H9 (cell line): ENCODE results near the gene ZFYVE28. TPM values are rescaled to one million over a fixed set of nuclear protein-coding genes. Genes with fewer than 3 reads are reported as not detected.

ENCODE experiments used
- DNase-seq: peaks from one replicate; pipeline ENCODE4 v3.0.0-alpha.2; 2017
- H2AFZ ChIP-seq: one replicate; pipeline ENCODE4 v1.6.1; 2013; ENCODE audit warnings: mild to moderate bottlenecking, low read length, control low read depth, moderate library complexity
- H2AK5ac ChIP-seq: 2 replicates; pipeline ENCODE4 v1.6.1; 2013; ENCODE audit warnings: low read length, control low read depth, mixed read lengths; ENCODE audit not compliant: insufficient read length
- H2BK120ac ChIP-seq: one replicate; pipeline ENCODE4 v1.6.1; 2013; ENCODE audit warnings: low read depth, mild to moderate bottlenecking, low read length, control low read depth, inconsistent platforms; ENCODE audit not compliant: poor library complexity, severe bottlenecking
- H2BK12ac ChIP-seq: 2 replicates; pipeline ENCODE4 v1.6.1; 2013; ENCODE audit warnings: low read length, control low read depth, mixed read lengths, low read depth; ENCODE audit not compliant: insufficient read length
- H2BK15ac ChIP-seq: 2 replicates; pipeline ENCODE4 v1.6.1; 2013; ENCODE audit warnings: low read depth, low read length, control low read depth
- H2BK20ac ChIP-seq: one replicate; pipeline ENCODE4 v1.6.1; 2013; ENCODE audit warnings: low read depth, mild to moderate bottlenecking, low read length, control low read depth, inconsistent platforms; ENCODE audit not compliant: poor library complexity, severe bottlenecking
- H2BK5ac ChIP-seq: 2 replicates; pipeline ENCODE4 v1.6.1; 2013; ENCODE audit warnings: low read length, control low read depth, mixed read lengths; ENCODE audit not compliant: insufficient read length
- H3K14ac ChIP-seq: 2 replicates; pipeline ENCODE4 v1.6.1; 2013; ENCODE audit warnings: low read length, control low read depth; ENCODE audit not compliant: insufficient read depth
- H3K18ac ChIP-seq: 2 replicates; pipeline ENCODE4 v1.6.1; 2013; ENCODE audit warnings: low read depth, mild to moderate bottlenecking, mixed read lengths, low read length, control low read depth; ENCODE audit not compliant: insufficient read length
- H3K23ac ChIP-seq: 2 replicates; pipeline ENCODE4 v1.6.1; 2013; ENCODE audit warnings: low read length, control low read depth, mixed read lengths, low read depth; ENCODE audit not compliant: insufficient read length
- H3K23me2 ChIP-seq: 2 replicates; pipeline ENCODE4 v1.6.1; 2013; ENCODE audit warnings: low read depth, mild to moderate bottlenecking, mixed read lengths, low read length, control low read depth; ENCODE audit not compliant: insufficient read length, poor library complexity, severe bottlenecking
- H3K27ac ChIP-seq: 2 replicates; pipeline ENCODE4 v1.5.1; 2013; ENCODE audit warnings: low read length, control low read depth, mixed read lengths, low read depth; ENCODE audit not compliant: insufficient read length
- H3K27me3 ChIP-seq: 2 replicates; pipeline ENCODE4 v1.6.1; 2013; ENCODE audit warnings: low read length, control low read depth, inconsistent platforms; ENCODE audit not compliant: insufficient read depth
- H3K4ac ChIP-seq: 2 replicates; pipeline ENCODE4 v1.6.1; 2013; ENCODE audit warnings: low read depth, mild to moderate bottlenecking, control low read depth, inconsistent platforms, low read length, moderate library complexity
- H3K4me1 ChIP-seq: 2 replicates; pipeline ENCODE4 v1.6.1; 2013; ENCODE audit warnings: low read length, control low read depth, inconsistent platforms; ENCODE audit not compliant: insufficient read depth
- H3K4me2 ChIP-seq: 2 replicates; pipeline ENCODE4 v1.6.1; 2013; ENCODE audit warnings: low read length, control low read depth, mixed read lengths; ENCODE audit not compliant: insufficient read length, insufficient read depth
- H3K56ac ChIP-seq: 2 replicates; pipeline ENCODE4 v1.6.1; 2013; ENCODE audit warnings: low read depth, mild to moderate bottlenecking, mixed read lengths, low read length, control low read depth; ENCODE audit not compliant: insufficient read length
- H3K79me1 ChIP-seq: 2 replicates; pipeline ENCODE4 v1.6.1; 2013; ENCODE audit warnings: low read depth, mild to moderate bottlenecking, moderate library complexity, low read length, control low read depth, inconsistent platforms; ENCODE audit not compliant: insufficient read depth, poor library complexity, severe bottlenecking
- H3K79me2 ChIP-seq: 2 replicates; pipeline ENCODE4 v1.6.1; 2013; ENCODE audit warnings: low read length, control low read depth, inconsistent platforms; ENCODE audit not compliant: insufficient read depth
- H3K9ac ChIP-seq: 2 replicates; pipeline ENCODE4 v1.6.1; 2013; ENCODE audit warnings: low read length, control low read depth, mixed read lengths; ENCODE audit not compliant: insufficient read length; ENCODE audit errors: extremely low read depth
- H3K9me3 ChIP-seq: one replicate; pipeline ENCODE4 v1.6.1; 2013; ENCODE audit warnings: low read depth, low read length, inconsistent platforms; ENCODE audit not compliant: control insufficient read depth
- H3T11ph ChIP-seq: one replicate; pipeline ENCODE4 v1.6.1; 2013; ENCODE audit warnings: mild to moderate bottlenecking, low read length, control low read depth, inconsistent platforms
- H4K20me1 ChIP-seq: one replicate; pipeline ENCODE4 v1.6.1; 2013; ENCODE audit not compliant: control insufficient read depth, insufficient read length, insufficient read depth
- H4K5ac ChIP-seq: 2 replicates; pipeline ENCODE4 v1.6.1; 2013; ENCODE audit warnings: low read depth, mild to moderate bottlenecking, mixed read lengths, low read length, control low read depth; ENCODE audit not compliant: insufficient read length
- H4K8ac ChIP-seq: replicated peaks from 2 replicates; pipeline ENCODE4 v1.6.1; 2013; ENCODE audit warnings: low read length, control low read depth, mixed read lengths, low read depth; ENCODE audit not compliant: insufficient read length
- H4K91ac ChIP-seq: 2 replicates; pipeline ENCODE4 v1.6.1; 2013; ENCODE audit warnings: low read depth, mild to moderate bottlenecking, moderate library complexity, mixed read lengths, low read length, control low read depth; ENCODE audit not compliant: insufficient read length
- H3K27ac Mint-ChIP-seq, 3 experiments: 2 replicates in 2 of 3; 3 replicates in 1 of 3; pipeline ENCODE4 v1.8.0; 2020 to 2021; ENCODE audit warnings: mixed read lengths in 3 of 3, mild to moderate bottlenecking in 1 of 3, moderate library complexity in 1 of 3
- H3K27me3 Mint-ChIP-seq: 2 replicates; pipeline ENCODE4 v1.8.0; 2021; ENCODE audit warnings: low read depth, mild to moderate bottlenecking, moderate library complexity, mixed read lengths
- H3K36me3 Mint-ChIP-seq, 3 experiments: 2 replicates in 2 of 3; 3 replicates in 1 of 3; pipeline ENCODE4 v1.8.0; 2020 to 2021; ENCODE audit warnings: low read depth in 3 of 3, mixed read lengths in 3 of 3; ENCODE audit not compliant: insufficient read depth in 1 of 3
- H3K4me1 Mint-ChIP-seq, 2 experiments: 2 replicates each; pipeline ENCODE4 v1.8.0; 2020; ENCODE audit warnings: mixed read lengths in 2 of 2
- H3K4me3 Mint-ChIP-seq, 2 experiments: 2 replicates in 1 of 2; 3 replicates in 1 of 2; pipeline ENCODE4 v1.8.0; 2020 to 2021; ENCODE audit warnings: mild to moderate bottlenecking in 2 of 2, mixed read lengths in 2 of 2, moderate library complexity in 1 of 2
- H3K9me3 Mint-ChIP-seq, 2 experiments: 2 replicates in 1 of 2; 3 replicates in 1 of 2; pipeline ENCODE4 v1.8.0; 2020; ENCODE audit warnings: mild to moderate bottlenecking in 2 of 2, mixed read lengths in 2 of 2, moderate library complexity in 1 of 2
- WGBS: extraction: QIAGEN DNeasy Blood & Tissue Kit; methylation state at CpG from one replicate; pipeline ENCODE4 v1.1.7; 2013; ENCODE audit warnings: missing lambda C conversion rate, low lambda C conversion rate, mixed read lengths; ENCODE audit not compliant: insufficient read length; ENCODE audit errors: extremely low coverage; 5-methylcytosine and 5-hydroxymethylcytosine counted together
- total RNA-seq: library from RNA; stranded (reverse); gene quantifications from 2 replicates; pipeline ENCODE4 v1.2.1, GENCODE V29; 2021
- TF ChIP-seq, protein P1 (sequence below): fragments of 200-600 bp; sonication (generic); conservative IDR thresholded peaks from 3 replicates; pipeline ENCODE4 v1.8.0; 2021; ENCODE audit warnings: antibody characterized with exemption, mild to moderate bottlenecking

The ZFYVE28 gene
- total RNA-seq, 1 experiment from 2014 or later = 0.98 TPM

DNA sequence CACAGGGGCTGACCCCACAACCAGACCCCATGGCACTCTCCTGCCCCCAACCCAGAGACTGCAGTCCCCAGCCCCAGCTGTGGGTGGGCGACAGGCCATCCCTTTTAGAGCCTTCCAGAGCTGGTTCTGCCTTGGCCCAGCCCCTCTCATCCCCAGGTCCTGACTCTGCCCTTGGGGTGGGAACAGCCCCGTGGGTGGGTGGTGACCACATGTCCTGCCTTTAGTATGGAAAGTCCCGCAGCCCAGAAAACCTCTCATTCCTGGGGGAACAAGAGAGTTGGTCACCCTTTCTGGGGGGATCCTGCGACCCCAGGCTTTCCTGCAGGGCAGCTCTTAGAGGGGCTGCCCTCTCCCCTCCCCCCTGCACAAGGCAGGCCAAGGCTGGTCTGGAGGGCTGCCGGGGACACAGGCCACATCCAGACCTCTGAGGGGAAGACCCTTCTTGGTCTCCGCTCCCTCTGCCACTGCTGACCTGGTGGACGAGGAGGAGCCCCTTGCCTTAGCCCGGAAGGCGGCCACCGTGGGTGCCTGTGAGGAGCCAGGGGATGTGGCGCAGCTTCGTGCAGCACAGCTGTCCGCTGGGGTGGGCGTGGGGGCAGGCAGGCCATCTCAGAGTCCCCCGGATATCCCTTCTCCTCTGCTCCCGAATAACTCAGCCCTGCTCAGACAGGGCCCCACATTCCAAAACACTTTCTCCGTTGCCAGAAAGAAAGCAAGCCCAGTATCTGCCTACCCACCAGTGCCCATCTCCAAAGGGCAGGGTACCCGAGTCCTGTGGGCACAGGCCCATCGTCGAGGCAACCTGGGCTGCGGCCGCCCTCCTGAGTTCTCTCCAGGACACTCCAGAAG is 149.9 kb downstream of the ZFYVE28 start:
- Histone ChIP-seq H3K23ac (no peak overlapping the region), H3K23me2 (no peaks in the 10 kb centered on the region), H4K91ac (no peak overlapping the region), H2BK5ac (no peak overlapping the region), H2BK20ac (no peak overlapping the region), H3K56ac (no peak overlapping the region), H3K9me3 (no peaks in the 10 kb centered on the region), H3K4ac (no peak overlapping the region), H3T11ph (no peak overlapping the region), H2BK15ac (no peak overlapping the region), H2BK12ac (no peak overlapping the region), H3K4me1 (peaks cover under 1% of the 10 kb centered on the region; the same call in 1 of the 2 replicates), H4K8ac (no peak overlapping the region), H2AFZ (no peak overlapping the region), H3K9ac (no peak overlapping the region), H3K79me2 (no peaks in the 10 kb centered on the region), H2AK5ac (no peak overlapping the region), H4K5ac (no peak overlapping the region), H3K27me3 (no peaks in the 10 kb centered on the region), H2BK120ac (no peak overlapping the region), H3K14ac (no peak overlapping the region; the same call in 1 of the 2 replicates), H3K18ac (no peak overlapping the region), H3K27ac (no peak overlapping the region), H4K20me1 (no peaks in the 10 kb centered on the region), H3K79me1 (no peaks in the 10 kb centered on the region), H3K4me2 (no peak overlapping the region)
- WGBS = no CpG with 5 or more reads among the region's 22 CpGs
- no peak for DNase-seq
- Mint-ChIP-seq H3K27ac (no peak overlapping the region; a peak in 3 of 7 replicates), H3K9me3 (no peaks in the 10 kb centered on the region), H3K4me3 (no peak overlapping the region), H3K27me3 (peaks cover 2% of the 10 kb centered on the region; the same call in 1 of the 2 replicates), H3K36me3 (no peaks in the 10 kb centered on the region), H3K4me1 (peaks cover 11 to 19% of the 10 kb centered on the region in 2 experiments)
- TF ChIP-seq, protein P1, sequence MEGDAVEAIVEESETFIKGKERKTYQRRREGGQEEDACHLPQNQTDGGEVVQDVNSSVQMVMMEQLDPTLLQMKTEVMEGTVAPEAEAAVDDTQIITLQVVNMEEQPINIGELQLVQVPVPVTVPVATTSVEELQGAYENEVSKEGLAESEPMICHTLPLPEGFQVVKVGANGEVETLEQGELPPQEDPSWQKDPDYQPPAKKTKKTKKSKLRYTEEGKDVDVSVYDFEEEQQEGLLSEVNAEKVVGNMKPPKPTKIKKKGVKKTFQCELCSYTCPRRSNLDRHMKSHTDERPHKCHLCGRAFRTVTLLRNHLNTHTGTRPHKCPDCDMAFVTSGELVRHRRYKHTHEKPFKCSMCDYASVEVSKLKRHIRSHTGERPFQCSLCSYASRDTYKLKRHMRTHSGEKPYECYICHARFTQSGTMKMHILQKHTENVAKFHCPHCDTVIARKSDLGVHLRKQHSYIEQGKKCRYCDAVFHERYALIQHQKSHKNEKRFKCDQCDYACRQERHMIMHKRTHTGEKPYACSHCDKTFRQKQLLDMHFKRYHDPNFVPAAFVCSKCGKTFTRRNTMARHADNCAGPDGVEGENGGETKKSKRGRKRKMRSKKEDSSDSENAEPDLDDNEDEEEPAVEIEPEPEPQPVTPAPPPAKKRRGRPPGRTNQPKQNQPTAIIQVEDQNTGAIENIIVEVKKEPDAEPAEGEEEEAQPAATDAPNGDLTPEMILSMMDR = no peak
